K562 (cell line): Measurements from ENCODE around the gene TBXAS1. TPM values are rescaled to one million over a fixed set of nuclear protein-coding genes. Genes with fewer than 3 reads are reported as not detected.
A peak's percentile ranks its signal among the peaks of the same experiment; 100 is the strongest.

ENCODE experiments used
- BDP1 ChIP-seq: IDR thresholded peaks from 3 replicates; pipeline ENCODE4 v1.6.1; 2011; ENCODE audit not compliant: insufficient read length, insufficient read depth
- CHD7 ChIP-seq: fragments of 200-600 bp; sonication (generic); IDR thresholded peaks from one replicate; pipeline ENCODE4 v1.6.1; 2012; ENCODE audit warnings: mild to moderate bottlenecking, low read depth, low read length, inconsistent platforms
- GTF2E2 ChIP-seq: fragments of 200-800 bp; sonication (Bioruptor generic); IDR thresholded peaks from 2 replicates; pipeline ENCODE4 v1.6.1; 2016; ENCODE audit warnings: missing genetic modification characterization, missing compliant biosample characterization
- HDGF ChIP-seq: fragments of 450-650 bp; IDR thresholded peaks from 2 replicates; pipeline ENCODE4 v1.6.1; 2016
- MAFG ChIP-seq: fragments of 450-650 bp; conservative IDR thresholded peaks from 2 replicates; pipeline ENCODE4 v1.6.1; 2016; ENCODE audit warnings: missing genetic modification characterization, missing compliant biosample characterization
- MTA2 ChIP-seq: fragments of 450-650 bp; IDR thresholded peaks from 2 replicates; pipeline ENCODE4 v1.6.1; 2016; ENCODE audit warnings: low read depth
- NCOR1 ChIP-seq: fragments of 450-650 bp; IDR thresholded peaks from 2 replicates; pipeline ENCODE4 v1.6.1; 2016; ENCODE audit warnings: mild to moderate bottlenecking, moderate library complexity
- POLR2A ChIP-seq: fragments of 450-650 bp; conservative IDR thresholded peaks from 2 replicates; pipeline ENCODE4 v1.6.1; 2016
- POLR2AphosphoS5 ChIP-seq: IDR thresholded peaks from 2 replicates; pipeline ENCODE4 v1.6.1; 2011; ENCODE audit warnings: mild to moderate bottlenecking, low read depth, low read length, moderate library complexity; ENCODE audit not compliant: control insufficient read depth, insufficient read depth
- TFE3 ChIP-seq: fragments of 450-650 bp; formaldehyde crosslinking; IDR thresholded peaks from 2 replicates; pipeline ENCODE4 v1.4.0; 2020; ENCODE audit warnings: mild to moderate bottlenecking, mixed read lengths
- VEZF1 ChIP-seq: fragments of 200-800 bp; sonication (Bioruptor generic); IDR thresholded peaks from 2 replicates; pipeline ENCODE4 v1.6.1; 2017; ENCODE audit warnings: missing genetic modification characterization, missing compliant biosample characterization
- ZBTB2 ChIP-seq: fragments of 450-650 bp; IDR thresholded peaks from 2 replicates; pipeline ENCODE4 v1.6.1; 2016; ENCODE audit warnings: antibody characterized with exemption
- ZNF134 ChIP-seq: fragments of 250-450 bp; sonication (Bioruptor Pico); conservative IDR thresholded peaks from 2 replicates; pipeline ENCODE4 v1.4.0; 2020
- ZNF445 ChIP-seq: fragments of 250-450 bp; sonication (Bioruptor Pico); IDR thresholded peaks from 2 replicates; pipeline ENCODE4 v1.4.0; 2020; ENCODE audit warnings: low read depth, mild to moderate bottlenecking, moderate library complexity
- polyA plus RNA-seq, 8 experiments: library from polyadenylated mRNA; depleted of rRNA in 4 of 8; stranded (reverse) in 5 of 8; unstranded in 3 of 8; fragments of >200 nt; fragmentation: Nextera tagmentation in 2 of 8; fragmentation: Illumina TruSeq in 1 of 8; extraction: Ambion mirVana in 2 of 8; extraction: Trizol in 1 of 8; gene quantifications; 2 replicates each; pipeline versions ENCODE4 v1.2.1 to v1.2.3, GENCODE V29; 2011 to 2014; ENCODE audit warnings: inconsistent platforms in 1 of 8, missing spikeins in 1 of 8
- total RNA-seq, 7 experiments: library from RNA; depleted of rRNA in 6 of 7; stranded (reverse); fragments of >200 nt in 6 of 7; fragmentation: Illumina TruSeq in 2 of 7; extraction: Trizol in 2 of 7; gene quantifications; 2 replicates each; pipeline versions ENCODE4 v1.2.1 to v1.2.3, GENCODE V29; 2011 to 2021; ENCODE audit warnings: low replicate concordance in 1 of 7

Gene TBXAS1
- total and polyA plus RNA-seq, 9 of the 15 experiments (the other 6 are each of a cell fraction or from before 2014, with no cell fraction given), result 1.1 to 8.3 (median 1.9) TPM

GRCh38 chr7:139817249-139817648 is 11.8 kb upstream of the TBXAS1 start (continued):
- TF ChIP-seq ZBTB2 (no peak), MTA2 (peak; percentile 50), TFE3 (CRISPR knock-in tag) (no peak), ZNF134 (CRISPR knock-in tag) (0 out of 2 replicates have a peak, but pooled peaks have one; percentile 10), POLR2A (no peak), NCOR1 (peak; percentile 52; the same call in 1 of the 2 replicates), CHD7 (no peak), HDGF (no peak), GTF2E2 (tag) (no peak), BDP1 (no peak), MAFG (no peak), VEZF1 (CRISPR knock-in tag) (peak; percentile 95), POLR2AphosphoS5 (peak; percentile 41; the same call in 1 of the 2 replicates), ZNF445 (CRISPR knock-in tag) (0 out of 2 replicates have a peak, but pooled peaks have one; percentile 38)
